ENCODE results near the gene SCARF2. TPM values are rescaled to one million over a fixed set of nuclear protein-coding genes. Genes with fewer than 3 reads are reported as not detected.

Gene SCARF2
- total and polyA plus RNA-seq, 2 of the 13 experiments (the other 11 are each of a cell fraction or from before 2014, with no cell fraction given), result 3.3 to 6.2 TPM

DNA sequence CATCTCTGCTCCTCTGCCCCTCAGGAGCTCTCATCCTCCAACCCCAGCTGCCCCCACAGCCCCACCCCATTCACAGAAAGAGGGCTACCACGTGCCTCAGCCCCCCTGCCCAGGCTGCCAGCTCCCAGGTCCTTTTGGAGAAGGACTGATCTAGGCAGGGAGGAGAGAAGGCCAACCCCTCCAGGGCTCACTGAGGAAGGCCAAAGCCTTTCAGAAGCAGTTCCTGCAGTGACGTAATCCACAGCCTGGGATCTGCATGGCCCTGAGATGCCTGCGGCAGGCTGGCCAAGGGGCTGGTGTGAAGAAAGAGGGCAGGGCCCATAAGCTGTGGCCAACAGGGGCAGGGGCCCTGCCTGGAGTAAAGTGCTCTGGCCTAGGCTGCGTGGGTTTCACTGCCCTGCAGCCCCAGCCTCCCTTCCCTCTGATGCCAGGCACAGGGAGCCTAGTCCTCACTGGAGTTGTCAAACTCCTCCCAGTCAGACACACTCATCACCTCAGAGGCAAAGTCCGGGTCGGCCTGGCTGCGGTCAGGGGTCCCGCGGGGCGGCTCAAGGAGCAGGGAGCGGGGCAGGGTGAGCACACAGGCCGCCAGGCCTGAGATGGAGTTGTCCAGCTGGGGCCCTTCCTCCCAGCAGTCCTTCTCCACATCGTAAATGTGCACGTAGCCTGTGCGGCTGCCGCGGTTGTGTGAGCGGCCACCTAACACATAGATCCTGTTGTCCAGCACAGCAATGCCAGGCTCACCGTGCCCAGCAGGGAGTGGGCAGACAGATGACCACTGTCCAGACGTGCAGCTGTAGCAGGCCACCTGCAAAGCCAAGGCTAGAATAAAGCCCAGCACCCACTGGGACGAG lies 4.2 kb upstream of the SCARF2 start (continued):
- TF ChIP-seq, protein P1, sequence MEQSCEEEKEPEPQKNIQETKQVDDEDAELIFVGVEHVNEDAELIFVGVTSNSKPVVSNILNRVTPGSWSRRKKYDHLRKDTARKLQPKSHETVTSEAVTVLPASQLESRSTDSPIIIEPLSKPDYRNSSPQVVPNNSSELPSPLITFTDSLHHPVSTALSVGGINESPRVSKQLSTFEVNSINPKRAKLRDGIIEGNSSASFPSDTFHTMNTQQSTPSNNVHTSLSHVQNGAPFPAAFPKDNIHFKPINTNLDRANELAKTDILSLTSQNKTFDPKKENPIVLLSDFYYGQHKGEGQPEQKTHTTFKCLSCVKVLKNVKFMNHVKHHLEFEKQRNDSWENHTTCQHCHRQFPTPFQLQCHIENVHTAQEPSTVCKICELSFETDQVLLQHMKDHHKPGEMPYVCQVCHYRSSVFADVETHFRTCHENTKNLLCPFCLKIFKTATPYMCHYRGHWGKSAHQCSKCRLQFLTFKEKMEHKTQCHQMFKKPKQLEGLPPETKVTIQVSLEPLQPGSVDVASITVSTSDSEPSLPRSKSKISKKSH (CRISPR knock-in tag; IDR thresholded peaks at IDR 0.05; ENCODE audit: borderline replicate concordance), result no peak
- TF ChIP-seq, protein P2, sequence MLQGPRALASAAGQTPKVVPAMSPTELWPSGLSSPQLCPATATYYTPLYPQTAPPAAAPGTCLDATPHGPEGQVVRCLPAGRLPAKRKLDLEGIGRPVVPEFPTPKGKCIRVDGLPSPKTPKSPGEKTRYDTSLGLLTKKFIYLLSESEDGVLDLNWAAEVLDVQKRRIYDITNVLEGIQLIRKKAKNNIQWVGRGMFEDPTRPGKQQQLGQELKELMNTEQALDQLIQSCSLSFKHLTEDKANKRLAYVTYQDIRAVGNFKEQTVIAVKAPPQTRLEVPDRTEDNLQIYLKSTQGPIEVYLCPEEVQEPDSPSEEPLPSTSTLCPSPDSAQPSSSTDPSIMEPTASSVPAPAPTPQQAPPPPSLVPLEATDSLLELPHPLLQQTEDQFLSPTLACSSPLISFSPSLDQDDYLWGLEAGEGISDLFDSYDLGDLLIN (CRISPR knock-in tag; IDR thresholded peaks at IDR 0.05; ENCODE audit: borderline replicate concordance), result no peak
- TF ChIP-seq, protein P3, sequence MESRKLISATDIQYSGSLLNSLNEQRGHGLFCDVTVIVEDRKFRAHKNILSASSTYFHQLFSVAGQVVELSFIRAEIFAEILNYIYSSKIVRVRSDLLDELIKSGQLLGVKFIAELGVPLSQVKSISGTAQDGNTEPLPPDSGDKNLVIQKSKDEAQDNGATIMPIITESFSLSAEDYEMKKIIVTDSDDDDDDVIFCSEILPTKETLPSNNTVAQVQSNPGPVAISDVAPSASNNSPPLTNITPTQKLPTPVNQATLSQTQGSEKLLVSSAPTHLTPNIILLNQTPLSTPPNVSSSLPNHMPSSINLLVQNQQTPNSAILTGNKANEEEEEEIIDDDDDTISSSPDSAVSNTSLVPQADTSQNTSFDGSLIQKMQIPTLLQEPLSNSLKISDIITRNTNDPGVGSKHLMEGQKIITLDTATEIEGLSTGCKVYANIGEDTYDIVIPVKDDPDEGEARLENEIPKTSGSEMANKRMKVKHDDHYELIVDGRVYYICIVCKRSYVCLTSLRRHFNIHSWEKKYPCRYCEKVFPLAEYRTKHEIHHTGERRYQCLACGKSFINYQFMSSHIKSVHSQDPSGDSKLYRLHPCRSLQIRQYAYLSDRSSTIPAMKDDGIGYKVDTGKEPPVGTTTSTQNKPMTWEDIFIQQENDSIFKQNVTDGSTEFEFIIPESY (CRISPR knock-in tag; IDR thresholded peaks at IDR 0.05), result peak; percentile 81
- TF ChIP-seq RBM39 (IDR thresholded peaks at IDR 0.05; ENCODE audit: low read depth, low read length, poor library complexity, severe bottlenecking) (no peak), CEBPG (CRISPR knock-in tag; IDR thresholded peaks at IDR 0.05) (peak; percentile 29; the same call in 1 of the 2 replicates), MTA1 (CRISPR knock-in tag; IDR thresholded peaks at IDR 0.05; ENCODE audit: borderline replicate concordance) (peak; percentile 34; the same call in 1 of the 2 replicates)
- TF ChIP-seq, protein P4, sequence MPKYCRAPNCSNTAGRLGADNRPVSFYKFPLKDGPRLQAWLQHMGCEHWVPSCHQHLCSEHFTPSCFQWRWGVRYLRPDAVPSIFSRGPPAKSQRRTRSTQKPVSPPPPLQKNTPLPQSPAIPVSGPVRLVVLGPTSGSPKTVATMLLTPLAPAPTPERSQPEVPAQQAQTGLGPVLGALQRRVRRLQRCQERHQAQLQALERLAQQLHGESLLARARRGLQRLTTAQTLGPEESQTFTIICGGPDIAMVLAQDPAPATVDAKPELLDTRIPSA (CRISPR knock-in tag; IDR thresholded peaks at IDR 0.05; ENCODE audit: borderline replicate concordance), result no peak

All from HepG2 (cell line).